Kidney epithelial cell (primary cell): ENCODE measurements around the gene BTBD16. TPM values are rescaled to one million over a fixed set of nuclear protein-coding genes. Genes with fewer than 3 reads are reported as not detected.

Source experiments
- DNase-seq: peaks from one replicate; pipeline ENCODE4 v3.0.0-alpha.2; 2010; ENCODE audit warnings: low read depth
- H3K27me3 ChIP-seq: 2 replicates; pipeline ENCODE4 v1.6.0; 2011; ENCODE audit warnings: low read length; ENCODE audit not compliant: control insufficient read depth, insufficient read depth
- H3K36me3 ChIP-seq: 2 replicates; pipeline ENCODE4 v1.5.1; 2011; ENCODE audit warnings: low read length; ENCODE audit not compliant: control insufficient read depth, insufficient read depth
- H3K4me3 ChIP-seq: 2 replicates; pipeline ENCODE4 v1.5.1; 2011; ENCODE audit warnings: low read depth, mild to moderate bottlenecking, control low read depth, low read length
- CTCF ChIP-seq: IDR thresholded peaks from 2 replicates; pipeline ENCODE4 v1.5.1; 2011; ENCODE audit warnings: mild to moderate bottlenecking, moderate library complexity, low read length, control low read depth, inconsistent platforms; ENCODE audit not compliant: insufficient read depth, poor library complexity, severe bottlenecking
- total RNA-seq: library from RNA; depleted of rRNA; stranded (reverse); fragments of >200 nt; gene quantifications from 2 replicates; pipeline ENCODE4 v1.2.3, GENCODE V29; 2015

Gene BTBD16
- total RNA-seq, 1 donor from 2014 or later, result 2.0 TPM

GRCh38 chr10:122229666-122230065, 41.4 kb upstream of the BTBD16 start:
- TF ChIP-seq CTCF, result no peak
- peaks cover 1% of the 10 kb centered on the region for H3K36me3 ChIP-seq
- H3K4me3 ChIP-seq, result no peak overlapping the region
- H3K27me3 ChIP-seq, result no peaks in the 10 kb centered on the region
- no peak for DNase-seq

DNA sequence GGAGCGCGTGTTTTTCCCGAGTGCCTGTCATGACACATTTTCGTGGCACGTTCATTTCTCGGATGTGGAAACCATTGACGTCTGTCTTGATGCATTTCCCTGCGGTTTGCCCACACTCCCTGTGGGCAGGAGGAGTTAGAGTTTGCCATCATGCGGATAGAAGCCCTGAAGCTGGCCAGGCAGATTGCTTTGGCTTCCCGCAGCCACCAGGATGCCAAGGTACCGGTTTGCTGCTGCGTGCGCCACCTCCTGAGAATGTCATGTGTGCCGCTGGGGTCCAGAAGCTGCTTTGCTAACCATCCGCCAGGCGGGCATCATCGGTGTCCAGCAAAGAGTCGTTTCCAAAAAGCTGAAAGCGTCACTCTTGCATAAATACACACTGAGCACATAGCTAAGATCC, 40.9 kb upstream of the BTBD16 start:
- DNase-seq, result no peak
- Histone ChIP-seq H3K4me3 (no peak overlapping the region), H3K36me3 (peaks cover 1% of the 10 kb centered on the region), H3K27me3 (no peaks in the 10 kb centered on the region)
- TF ChIP-seq CTCF, result no peak

- Histone ChIP-seq H3K27me3 (no peaks in the 10 kb centered on the region), H3K36me3 (peaks cover 1% of the 10 kb centered on the region), H3K4me3 (no peak overlapping the region)
- no peak for TF ChIP-seq CTCF
- DNase-seq, result no peak
These were observed 38.3 kb upstream of the BTBD16 start for GRCh38 chr10:122232769-122233168.

DNA sequence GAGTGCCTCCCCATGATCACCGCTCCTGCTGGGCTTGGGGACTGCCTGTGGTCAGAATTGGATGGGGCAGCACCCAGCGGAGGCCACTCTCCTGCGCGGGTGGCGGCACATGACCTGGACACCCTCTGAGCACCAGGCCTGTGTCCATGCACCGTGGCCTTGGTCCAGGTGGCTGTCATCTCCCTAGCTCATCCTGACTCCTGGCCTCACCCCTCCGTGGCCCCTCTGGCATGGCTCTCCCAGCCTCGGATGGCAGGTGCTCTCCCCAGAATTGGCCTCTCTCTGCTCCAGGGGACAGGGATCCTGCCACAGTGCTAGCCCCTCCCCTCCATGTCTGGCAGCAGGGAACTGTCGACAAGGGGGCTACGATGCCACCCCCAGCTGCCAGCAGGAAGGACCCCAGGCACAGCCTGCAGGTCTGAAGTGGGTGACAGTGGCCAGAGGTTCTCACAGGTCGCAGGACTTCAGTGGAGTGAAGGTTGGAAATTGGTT, 37.2 kb upstream of the BTBD16 start:
- no peak for TF ChIP-seq CTCF
- DNase-seq, result no peak
- Histone ChIP-seq H3K27me3 (no peaks in the 10 kb centered on the region), H3K4me3 (no peak overlapping the region), H3K36me3 (peaks cover 1% of the 10 kb centered on the region)

- no peak for TF ChIP-seq CTCF
- no peaks in the 10 kb centered on the region for H3K27me3 ChIP-seq
- H3K4me3 ChIP-seq, result no peak overlapping the region
- peaks cover 1% of the 10 kb centered on the region for H3K36me3 ChIP-seq
- DNase-seq, result no peak
These were observed 36.7 kb upstream of the BTBD16 start for GRCh38 chr10:122234416-122234815.

- no peak for TF ChIP-seq CTCF
- Histone ChIP-seq H3K36me3 (no peaks in the 10 kb centered on the region), H3K4me3 (no peak overlapping the region), H3K27me3 (no peaks in the 10 kb centered on the region)
- DNase-seq, result no peak
These were observed 34.3 kb upstream of the BTBD16 start for GRCh38 chr10:122236690-122237306.
